Activated CD4-positive, alpha-beta T cell treated with anti-CD3 and anti-CD28 coated beads, Interleukin-2, Interleukin-6, amounts not matched to agents 100 ng/mL and 50 ng/mL, durations not matched to agents 16 hours and 8 hours (primary cell): ENCODE measurements around the gene AFF3.

Experiments
- DNase-seq: peaks from one replicate; pipeline ENCODE4 v3.0.0-alpha.2; 2020

Gene AFF3

DNA sequence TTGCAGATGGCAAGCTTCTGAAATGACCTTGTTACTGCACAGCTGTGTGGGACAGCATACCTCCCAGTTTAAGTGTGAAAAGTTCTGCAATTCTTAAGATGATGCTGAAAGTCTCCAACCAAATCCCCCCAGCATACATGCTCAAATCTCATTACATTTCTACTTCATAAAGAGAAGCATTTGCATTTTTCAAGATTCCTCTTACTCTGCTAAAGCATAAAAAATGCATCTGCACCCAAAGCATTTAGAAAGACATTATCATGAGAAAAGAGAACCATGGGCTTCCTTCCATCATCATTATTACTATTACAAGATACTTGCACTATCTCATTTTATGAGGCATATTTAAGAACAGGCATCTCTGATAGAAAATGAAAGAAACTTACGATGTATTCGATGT lies 415.7 kb downstream of the AFF3 start:
- DNase-seq, result no peak

GRCh38 chr2:99725820-99726219 lies 416.6 kb downstream of the AFF3 start:
- DNase-seq, result no peak

DNA sequence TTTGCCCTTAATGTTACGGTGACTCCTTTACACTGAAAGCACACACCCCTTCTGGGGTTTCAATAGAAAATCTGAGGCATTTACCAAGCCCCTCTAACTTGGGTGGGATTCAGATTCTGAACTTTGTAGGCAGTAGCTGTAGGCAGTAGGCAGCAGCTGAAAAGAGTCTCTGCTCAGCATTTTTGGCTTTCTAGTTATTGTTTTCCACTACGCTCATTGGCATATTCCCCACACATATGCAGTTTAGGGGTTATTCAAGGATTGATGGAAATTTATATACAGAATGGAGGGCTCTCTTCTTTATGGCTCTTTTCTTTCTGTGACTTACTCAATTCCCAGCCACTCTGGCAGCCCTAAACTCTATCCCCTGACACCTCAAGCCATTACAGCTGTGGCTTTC lies 419.9 kb downstream of the AFF3 start:
- DNase-seq, result no peak

GRCh38 chr2:99719102-99719501 lies 423.3 kb downstream of the AFF3 start:
- no peak for DNase-seq

GRCh38 chr2:99715956-99716355 lies 426.4 kb downstream of the AFF3 start:
- DNase-seq, result no peak

DNA sequence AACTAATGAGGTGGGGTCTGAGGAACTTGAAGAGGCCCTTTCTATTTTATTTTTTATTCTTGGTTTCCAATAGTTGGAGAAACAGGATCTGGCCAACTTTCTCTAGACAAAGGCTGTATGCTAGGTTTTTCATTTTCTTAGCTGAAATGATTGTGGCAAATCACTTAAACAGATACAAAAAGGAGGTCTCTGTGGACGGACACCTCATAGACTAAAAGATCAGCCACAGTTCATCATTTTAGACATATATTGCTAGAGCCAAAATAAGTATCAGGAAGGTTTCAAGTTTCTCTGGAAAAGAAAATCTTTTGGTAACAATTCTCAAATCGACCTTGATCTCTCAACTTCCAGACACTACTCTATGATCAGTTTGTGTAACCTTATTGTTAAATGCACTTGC lies 428.0 kb downstream of the AFF3 start:
- DNase-seq, result no peak

- no peak for DNase-seq
Measured at GRCh38 chr2:99711144-99711543, 431.2 kb downstream of the AFF3 start.

- no peak for DNase-seq
Measured at GRCh38 chr2:99710721-99711120, 431.7 kb downstream of the AFF3 start.

DNA sequence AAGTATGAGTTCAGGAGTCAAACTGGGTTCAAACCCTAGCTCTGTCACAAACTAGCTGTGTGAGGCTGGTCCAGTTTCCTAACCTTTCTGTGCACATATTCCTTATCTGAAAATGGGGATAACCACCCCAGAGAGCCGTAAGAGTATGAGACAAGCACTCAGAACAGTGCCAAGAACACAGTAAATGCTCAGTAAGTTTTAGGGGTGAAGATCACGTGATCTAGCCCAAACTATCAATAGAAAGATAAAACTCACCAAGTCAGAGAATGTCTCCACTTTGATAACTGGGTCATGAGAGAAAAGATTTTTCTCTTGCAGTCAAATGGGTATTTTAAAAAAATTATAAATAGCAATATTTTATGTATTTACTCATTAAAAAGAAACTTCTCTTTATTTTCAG lies 433.2 kb downstream of the AFF3 start:
- no peak for DNase-seq

DNA sequence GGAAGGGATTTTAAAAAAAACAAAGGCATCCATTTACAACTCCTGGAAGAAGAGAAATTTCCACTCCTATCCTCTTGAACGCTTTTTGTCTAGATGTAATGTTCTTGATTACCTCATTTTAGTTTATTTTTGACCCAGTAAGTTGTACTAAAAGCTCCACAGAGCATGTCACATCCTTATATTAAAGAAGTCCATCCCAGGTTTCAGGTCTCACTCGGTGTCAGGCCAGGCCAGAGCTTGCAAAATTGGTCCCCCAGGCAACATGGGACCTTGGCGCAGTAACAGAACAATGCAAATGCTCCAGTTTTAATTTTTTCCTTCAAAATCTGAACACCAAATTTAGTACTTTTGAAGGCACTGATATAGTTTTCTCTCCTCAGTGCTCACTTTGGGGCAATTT lies 434.2 kb downstream of the AFF3 start:
- DNase-seq, result no peak

- DNase-seq, result no peak
Measured at GRCh38 chr2:99707592-99707991, 434.8 kb downstream of the AFF3 start.

GRCh38 chr2:99706735-99707134 lies 435.7 kb downstream of the AFF3 start:
- DNase-seq, result no peak

- no peak for DNase-seq
Measured at GRCh38 chr2:99701503-99701902, 440.9 kb downstream of the AFF3 start.

- DNase-seq, result no peak
Measured at GRCh38 chr2:99700482-99701398, 441.6 kb downstream of the AFF3 start.

DNA sequence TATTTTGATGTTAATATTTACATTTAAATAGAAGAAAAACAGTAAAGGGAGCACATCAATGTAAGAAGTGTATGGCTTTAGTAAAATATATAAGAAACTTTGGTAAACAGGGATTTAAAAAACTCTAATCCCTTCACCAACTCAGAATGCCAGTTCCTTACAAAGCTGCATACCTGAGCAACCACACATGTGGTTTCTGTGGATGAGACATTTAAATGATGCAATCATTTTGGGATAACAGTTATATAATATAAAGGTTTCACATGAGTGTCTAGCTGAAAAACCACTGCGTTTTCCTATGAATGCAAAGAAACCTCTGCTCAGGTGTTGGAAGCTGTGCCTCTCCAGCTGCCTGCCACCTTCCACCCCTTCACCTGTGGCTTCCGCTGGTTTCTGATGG lies 443.5 kb downstream of the AFF3 start:
- no peak for DNase-seq

- no peak for DNase-seq
Measured at GRCh38 chr2:99697811-99698568, 444.4 kb downstream of the AFF3 start.

DNA sequence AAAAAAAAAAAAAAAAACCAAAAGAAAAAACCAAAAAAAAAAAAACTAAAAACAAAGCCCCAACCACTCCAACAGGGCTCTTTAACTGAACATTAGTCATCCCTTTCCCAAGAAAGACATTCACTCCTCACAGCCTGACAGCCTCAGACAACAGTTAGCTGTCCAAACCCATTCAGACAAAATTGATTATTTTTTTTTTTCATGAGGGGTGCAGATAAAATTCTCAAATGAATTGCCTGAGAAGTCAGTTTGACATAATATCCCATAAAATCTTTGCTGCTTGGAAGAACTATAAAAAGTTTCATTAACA lies 446.5 kb downstream of the AFF3 start:
- no peak for DNase-seq

DNA sequence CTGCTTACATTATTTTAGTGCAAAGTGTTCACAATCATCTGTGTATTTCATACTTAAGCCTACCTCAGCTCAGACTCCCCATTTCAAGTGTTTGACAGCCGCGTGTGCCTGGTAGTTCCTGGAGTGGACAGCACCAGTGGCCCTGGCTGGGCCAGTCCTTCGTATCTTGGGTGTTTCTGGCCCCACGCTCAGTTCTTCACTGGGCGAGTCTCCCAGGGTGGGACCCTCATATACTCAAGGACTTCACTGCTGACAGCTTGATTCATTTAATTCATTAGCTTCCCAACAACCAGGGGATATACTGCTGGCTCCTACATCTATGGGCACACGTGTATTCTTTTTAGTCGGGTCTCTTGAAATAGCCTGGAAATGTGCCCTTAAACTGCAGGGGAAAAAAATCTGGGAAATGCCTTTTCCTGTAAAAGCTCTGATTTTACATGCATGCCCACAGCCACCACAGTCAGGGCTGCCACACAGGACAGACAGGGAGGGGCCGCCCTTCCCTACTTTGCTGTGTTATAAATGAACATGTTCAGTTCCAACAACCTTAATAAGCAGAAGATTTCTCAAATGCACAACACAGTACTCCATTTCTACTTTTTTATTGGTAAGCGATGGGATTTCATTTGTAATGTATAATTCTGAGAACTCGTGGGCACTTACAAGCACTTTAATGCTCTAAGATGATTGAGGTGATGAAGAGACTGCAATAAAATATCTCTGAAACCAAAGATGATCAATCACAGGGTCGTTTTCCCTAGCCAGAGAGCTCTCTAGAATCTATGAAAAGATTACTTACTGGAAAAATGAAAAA lies 447.1 kb downstream of the AFF3 start:
- DNase-seq, result no peak

GRCh38 chr2:99694331-99694730 lies 448.1 kb downstream of the AFF3 start:
- DNase-seq, result no peak

DNA sequence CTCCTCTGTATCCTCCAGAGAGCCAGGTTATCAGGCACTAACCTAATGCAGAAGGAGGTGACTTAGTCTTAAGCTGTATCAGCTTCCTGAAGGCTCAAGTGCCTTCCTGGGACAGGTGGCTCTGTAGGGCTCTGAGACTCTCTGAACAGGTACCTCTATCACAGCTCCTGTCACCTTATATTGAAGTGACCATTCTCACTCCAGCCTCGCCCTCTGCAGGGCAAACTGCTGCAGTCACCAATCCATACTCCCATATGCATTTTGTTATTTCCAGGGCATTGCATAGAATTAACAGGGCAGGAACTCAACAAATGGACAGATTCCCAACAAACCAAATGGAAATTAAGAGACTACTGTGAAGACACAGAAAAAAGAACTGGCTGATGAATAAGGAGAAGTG lies 449.6 kb downstream of the AFF3 start:
- DNase-seq, result no peak

DNA sequence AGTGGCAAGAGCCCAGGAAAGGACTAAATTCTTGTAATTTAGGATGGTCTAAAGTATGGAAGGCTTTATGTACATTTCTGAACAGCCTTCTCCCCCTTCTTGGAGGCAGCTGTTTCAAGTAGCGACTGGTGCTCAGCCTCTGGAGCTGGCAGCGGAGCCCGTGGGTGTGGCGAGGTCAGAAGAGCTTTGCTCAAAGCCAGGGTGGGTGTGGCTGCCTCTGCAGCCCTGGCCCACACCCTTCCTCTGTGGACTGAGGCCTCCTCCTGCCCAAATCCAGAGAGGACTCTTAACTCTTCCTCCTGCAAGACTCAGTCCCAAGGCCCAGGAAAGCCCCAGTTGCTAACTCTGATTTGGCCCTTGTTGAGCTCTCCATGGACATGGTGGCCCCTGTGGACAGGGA lies 450.5 kb downstream of the AFF3 start:
- no peak for DNase-seq

DNA sequence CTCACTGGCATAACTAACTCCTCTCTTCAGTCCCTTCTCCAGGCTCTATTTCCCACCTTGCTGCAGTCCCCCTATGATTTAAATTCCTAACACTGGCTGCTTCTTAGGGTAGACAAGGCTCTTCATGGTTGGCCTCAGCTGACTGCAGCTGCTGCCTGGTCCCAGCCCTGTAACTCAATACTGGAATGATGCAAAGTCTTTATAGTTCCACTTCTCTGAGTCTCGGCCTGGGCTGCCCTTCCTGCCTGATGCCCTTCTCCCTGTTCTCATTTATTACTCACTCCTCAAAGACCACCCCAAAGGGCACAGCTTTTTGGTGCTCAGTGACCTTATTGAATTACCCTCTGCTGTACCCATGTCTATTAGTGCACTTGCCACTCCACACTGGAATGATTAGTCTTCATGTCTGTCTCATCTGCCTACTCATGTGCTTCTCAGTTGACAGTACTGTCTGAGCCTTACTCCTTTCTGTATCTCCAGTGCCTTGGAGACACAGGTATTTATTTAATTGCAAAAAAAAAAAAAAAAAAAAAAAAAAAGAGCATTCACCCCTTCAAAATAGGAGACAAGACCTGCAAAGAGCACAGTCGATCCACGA lies 453.1 kb downstream of the AFF3 start:
- DNase-seq, result no peak

GRCh38 chr2:99688699-99689098 lies 453.7 kb downstream of the AFF3 start:
- no peak for DNase-seq
